GM20431 (cell line): ENCODE data around the gene NCOA1.

Source experiments
- in situ Hi-C: fragments of 300-500 bp; cut with MseI, MboI; formaldehyde crosslinking; loops from one replicate; pipeline ENCODE4 v1.15.0; 2020; ENCODE audit warnings: low sequenced_read_pairs; ENCODE audit not compliant: unreplicated experiment

Gene NCOA1

GRCh38 chr2:24723665-24724064 lies 232.6 kb downstream of the NCOA1 start:
- in situ Hi-C loops, result no loop called here

DNA sequence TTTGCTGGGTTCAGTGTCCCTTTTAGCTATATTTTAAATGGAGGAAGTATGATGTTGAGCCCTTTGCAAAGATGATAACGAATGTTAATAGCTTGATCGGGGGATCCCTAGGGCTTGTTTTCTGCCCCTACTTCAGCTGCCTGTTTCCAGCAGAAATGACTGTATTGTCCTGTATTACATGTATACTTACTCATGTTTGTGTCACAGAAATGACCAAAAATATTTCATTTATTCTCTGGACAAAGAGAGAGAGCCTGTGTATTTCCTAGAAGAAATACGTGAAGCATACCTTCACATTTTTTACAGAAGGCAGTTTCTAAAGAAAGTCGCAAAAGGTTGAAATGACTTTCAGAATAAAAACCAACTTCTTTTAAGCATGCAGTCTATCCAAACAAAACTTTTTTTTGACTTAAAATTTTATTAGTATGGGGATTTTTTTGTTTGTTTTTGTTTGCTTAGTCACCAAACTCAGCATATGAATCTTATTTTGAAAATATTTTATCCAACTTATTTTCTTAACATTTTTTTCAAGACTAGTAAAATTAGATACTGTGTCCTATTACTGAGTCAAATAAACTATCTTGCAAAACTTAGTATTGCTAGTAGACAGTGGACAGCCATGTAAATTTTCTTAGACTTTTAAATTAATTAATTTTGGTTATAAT lies 233.2 kb downstream of the NCOA1 start:
- in situ Hi-C loops, result no loop called here

- in situ Hi-C loops, result no loop called here
These were observed 234.9 kb downstream of the NCOA1 start for GRCh38 chr2:24725956-24726355.

DNA sequence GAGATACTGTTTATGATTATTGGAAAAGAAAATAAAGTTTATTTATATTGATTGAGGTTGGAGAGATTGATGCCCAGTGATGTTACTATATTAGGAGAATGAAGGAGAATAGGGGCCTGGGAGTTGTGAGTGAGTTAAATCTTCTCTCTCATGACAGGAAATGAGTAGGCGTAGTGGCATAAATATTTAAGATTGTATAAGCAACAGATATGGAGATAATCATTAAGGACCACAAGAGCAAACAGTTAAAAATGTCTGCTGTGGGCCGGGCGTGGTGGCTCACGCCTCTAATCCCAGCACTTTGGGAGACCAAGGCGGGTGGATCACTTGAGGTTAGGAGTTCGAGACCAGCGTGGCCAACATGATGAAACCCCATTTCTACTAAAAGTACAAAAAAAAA lies 239.4 kb downstream of the NCOA1 start:
- in situ Hi-C loops, result no loop called here

DNA sequence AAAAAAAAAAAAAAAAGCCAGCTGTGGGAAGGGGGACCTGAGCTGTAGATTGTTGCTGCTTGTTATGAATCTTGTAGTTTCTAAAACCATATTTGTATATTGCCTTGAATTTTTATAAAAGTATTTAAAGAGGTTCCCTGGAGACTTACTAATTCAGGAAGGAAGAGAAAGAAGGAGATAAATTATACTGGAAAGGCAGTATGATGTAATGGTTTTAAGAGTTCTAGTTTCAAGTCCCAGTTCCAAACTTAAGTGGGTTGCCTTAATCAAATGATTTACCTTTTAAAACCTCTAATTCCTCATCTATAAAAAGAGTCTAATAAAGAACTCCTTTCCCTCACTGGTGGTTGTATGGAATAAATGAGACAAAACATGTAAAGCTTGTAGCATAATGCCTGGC lies 240.0 kb downstream of the NCOA1 start:
- in situ Hi-C loops, result no loop called here

DNA sequence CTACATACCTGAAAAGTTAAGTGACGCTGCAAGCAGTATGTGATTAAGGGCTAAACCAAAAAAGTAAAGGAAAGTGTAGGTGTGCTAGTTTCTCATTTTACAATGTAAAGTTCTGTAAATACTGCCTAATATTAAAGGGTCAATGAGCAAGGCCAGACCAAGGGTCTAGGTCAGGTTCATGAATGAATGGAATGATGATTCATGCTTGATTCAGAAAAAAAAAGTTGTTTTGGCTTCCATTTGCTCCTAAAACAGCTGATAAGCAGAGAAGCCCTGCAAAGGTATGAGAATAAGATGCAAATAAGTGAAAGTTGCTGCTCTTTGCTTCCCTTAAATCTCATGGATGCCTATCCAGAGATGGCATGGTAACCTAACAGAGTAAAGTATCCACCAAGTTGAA lies 240.9 kb downstream of the NCOA1 start:
- in situ Hi-C loops, result no loop called here

DNA sequence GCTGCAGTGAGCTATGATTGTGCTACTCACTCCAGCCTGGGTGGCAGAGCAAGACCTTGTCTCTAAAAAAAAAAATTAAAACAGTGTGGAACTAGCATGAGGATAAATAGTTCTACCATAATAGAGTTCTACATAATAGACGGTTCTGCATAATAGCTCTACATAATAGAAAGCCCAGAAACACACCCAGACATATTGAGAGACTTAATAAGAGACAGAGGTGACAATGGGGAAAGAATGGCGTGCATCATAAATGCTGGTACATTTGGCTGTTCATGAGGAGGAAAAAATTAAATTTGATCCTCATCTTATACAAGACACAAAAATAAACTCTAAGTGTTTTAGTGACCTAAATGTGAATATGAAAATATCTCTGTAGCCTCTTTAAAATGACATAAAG lies 243.7 kb downstream of the NCOA1 start:
- in situ Hi-C loops, result no loop called here

DNA sequence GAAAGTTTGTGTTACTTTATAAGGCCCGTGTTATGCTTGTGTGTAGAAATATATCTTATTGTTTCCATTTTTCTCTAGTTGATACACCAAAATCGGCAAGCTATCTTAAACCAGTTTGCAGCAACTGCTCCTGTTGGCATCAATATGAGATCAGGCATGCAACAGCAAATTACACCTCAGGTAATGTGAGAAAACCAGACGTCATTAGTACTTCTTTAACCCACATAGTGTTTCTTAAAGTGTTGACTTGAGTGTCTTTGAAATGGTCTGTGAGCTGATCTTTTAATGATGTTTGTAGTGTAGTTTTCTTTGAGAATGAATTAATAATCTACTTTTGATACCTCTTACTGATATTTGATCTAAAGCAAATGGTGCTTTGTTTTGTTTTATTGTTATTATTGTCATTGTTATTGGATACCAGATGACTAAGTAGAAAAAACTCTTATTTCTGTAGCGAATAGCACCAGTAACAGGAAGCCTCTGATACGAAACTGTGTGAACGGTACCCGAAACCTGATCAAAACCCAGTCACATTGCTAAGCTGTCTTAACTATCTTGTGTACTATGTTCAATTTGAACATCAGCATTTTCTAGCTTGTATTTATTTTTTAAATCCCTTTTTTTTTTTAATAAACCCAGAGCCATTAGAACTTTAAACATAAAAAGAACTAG lies 248.4 kb downstream of the NCOA1 start:
- in situ Hi-C loops, result no loop called here

GRCh38 chr2:24740142-24740541 lies 249.1 kb downstream of the NCOA1 start:
- in situ Hi-C loops, result no loop called here

- in situ Hi-C loops, result no loop called here
These were observed 251.7 kb downstream of the NCOA1 start for GRCh38 chr2:24742730-24743129.

GRCh38 chr2:24743924-24744323 lies 252.9 kb downstream of the NCOA1 start:
- in situ Hi-C loops, result no loop called here

DNA sequence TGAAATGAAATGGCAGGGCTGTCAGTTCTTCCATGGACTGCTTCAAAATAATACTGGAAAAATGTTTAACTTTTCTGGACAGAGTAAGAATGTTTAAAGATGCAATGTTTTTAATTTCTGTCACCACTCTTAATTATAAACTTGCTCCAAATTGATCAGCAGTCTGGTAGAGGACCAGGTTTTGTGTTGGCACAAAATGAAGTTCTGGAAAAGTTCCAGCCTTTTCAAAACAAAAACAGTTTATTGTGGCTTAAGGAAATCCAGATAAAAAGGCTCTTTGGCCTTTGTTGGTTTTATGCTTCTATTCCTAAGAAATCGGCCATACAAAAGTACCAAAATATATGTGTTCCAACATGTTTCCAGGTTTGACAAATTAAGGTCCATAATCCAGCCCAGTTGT lies 253.3 kb downstream of the NCOA1 start:
- in situ Hi-C loops, result no loop called here

- in situ Hi-C loops, result no loop called here
These were observed 254.8 kb downstream of the NCOA1 start for GRCh38 chr2:24745825-24746224.

- in situ Hi-C loops, result no loop called here
These were observed 256.2 kb downstream of the NCOA1 start for GRCh38 chr2:24747299-24747698.

GRCh38 chr2:24749069-24749691 lies 258.1 kb downstream of the NCOA1 start:
- in situ Hi-C loops, result no loop called here

DNA sequence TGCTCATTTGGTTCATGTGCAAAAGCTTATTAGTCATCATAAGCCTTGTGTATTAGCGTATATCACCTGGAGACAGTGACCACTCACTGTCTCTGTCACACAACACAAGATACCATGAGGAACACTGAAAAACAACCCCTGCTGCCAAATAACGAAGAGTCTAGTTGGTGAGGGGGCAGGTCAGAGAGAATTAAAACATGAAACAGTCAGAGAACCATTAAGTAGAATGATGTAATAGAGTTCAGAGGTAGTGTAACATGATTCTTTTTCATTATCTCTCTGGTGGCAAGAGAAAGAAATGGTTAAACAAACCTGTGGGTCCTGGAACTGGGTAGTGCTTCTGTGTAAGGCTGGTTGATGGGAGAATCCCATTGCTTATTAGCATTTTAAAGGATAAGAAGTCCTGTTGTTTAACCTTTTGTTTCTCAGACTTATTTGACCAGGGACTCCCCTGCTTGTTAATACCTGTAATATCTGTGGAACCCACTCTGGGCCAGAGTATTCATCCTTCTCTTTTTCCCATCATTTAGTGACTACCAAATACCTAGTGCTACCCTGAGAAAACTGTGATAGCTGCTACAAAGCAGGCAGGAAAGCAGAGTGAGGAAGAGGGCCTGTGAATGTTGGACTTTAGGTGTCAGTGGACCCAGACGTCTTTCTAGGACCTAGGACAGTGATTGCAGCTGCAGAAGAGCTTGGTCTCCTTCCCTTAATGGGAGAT lies 264.1 kb downstream of the NCOA1 start:
- in situ Hi-C loops, result no loop called here

GRCh38 chr2:24756789-24757188 lies 265.7 kb downstream of the NCOA1 start:
- in situ Hi-C loops, result no loop called here

GRCh38 chr2:24761866-24762265 lies 270.8 kb downstream of the NCOA1 start:
- in situ Hi-C loops, result no loop called here

DNA sequence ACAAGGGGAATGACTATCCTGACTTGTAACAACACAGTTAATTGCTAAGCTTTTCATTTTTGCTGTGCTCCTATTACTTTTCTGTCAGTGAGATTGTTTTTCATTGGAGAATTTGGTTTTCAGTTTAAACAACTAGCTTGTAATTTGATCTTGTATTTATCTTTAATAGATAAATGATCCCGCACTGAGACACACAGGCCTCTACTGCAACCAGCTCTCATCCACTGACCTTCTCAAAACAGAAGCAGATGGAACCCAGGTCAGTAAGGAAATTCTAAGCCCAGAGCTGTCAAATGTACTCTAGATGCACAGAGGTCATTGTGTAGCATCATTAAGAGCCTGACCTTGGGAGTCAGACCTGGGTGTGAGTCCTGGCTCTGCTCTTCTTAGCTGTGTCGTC lies 271.5 kb downstream of the NCOA1 start:
- in situ Hi-C loops, result no loop called here

DNA sequence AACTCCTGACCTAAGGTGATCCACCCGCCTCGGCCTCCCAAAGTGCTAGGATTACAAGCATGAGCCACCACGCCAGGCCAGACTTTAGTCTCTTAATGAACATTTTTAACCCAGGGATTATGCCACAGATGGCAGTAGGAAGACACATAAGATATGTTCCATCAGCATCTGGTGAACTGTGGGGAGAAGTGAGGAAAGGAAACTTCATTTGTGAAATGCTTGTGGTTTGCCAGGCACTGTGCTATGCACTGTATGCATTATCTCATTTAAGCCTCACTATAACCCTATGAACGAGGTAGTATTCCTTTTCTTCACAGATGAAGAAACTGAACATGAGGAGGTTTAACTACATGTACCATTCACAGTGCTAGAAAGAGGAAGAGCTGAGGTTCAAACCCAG lies 272.8 kb downstream of the NCOA1 start:
- in situ Hi-C loops, result no loop called here

DNA sequence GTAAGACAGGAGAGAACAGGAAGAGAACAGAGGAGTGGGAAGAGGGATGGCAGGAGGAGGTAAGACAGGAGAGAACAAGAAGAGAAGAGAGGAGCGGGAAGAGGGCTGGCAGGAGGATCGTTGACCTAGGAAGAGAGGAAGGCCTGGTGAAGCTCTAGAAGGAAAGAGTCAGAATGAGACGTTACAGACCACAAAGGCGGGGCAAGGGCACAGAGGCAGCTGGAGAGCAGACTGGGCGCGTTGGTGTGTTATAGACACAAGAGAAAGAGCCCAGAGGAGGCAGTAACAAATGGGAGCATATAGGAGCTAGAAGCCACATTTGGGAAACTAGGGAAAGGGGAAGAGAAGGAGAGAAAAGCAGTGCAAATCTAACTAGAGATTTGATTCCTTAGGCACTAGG lies 275.6 kb downstream of the NCOA1 start:
- in situ Hi-C loops, result no loop called here
